Measurements from ENCODE around the gene MTAP.

DNA sequence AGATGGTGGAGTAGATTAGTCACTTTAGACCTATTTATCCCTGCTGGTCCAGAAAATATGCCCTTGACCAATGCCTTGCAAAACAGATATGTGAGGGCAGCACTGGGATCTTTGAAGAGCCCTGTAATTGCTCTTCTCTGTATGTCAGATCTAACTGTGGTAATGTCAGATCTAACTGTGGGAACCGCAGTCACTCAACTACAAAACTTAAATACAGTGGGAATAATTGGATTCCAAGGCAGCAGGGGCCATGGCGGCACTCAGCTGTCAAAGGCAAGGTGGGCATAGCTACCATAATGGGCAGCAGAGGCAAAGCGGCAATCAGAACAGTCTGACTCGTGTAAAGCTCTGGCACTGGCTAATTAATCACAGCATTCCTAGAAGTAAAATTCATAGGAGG, 46.2 kb downstream of the MTAP start:
- TF ChIP-seq GABPA (IDR thresholded peaks at IDR 0.05; ENCODE audit: low read depth): no peak
- TF ChIP-seq, protein P1, sequence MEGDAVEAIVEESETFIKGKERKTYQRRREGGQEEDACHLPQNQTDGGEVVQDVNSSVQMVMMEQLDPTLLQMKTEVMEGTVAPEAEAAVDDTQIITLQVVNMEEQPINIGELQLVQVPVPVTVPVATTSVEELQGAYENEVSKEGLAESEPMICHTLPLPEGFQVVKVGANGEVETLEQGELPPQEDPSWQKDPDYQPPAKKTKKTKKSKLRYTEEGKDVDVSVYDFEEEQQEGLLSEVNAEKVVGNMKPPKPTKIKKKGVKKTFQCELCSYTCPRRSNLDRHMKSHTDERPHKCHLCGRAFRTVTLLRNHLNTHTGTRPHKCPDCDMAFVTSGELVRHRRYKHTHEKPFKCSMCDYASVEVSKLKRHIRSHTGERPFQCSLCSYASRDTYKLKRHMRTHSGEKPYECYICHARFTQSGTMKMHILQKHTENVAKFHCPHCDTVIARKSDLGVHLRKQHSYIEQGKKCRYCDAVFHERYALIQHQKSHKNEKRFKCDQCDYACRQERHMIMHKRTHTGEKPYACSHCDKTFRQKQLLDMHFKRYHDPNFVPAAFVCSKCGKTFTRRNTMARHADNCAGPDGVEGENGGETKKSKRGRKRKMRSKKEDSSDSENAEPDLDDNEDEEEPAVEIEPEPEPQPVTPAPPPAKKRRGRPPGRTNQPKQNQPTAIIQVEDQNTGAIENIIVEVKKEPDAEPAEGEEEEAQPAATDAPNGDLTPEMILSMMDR (IDR thresholded peaks at IDR 0.05; ENCODE audit: insufficient read depth, low read length): no peak

All from HL-60 (cell line).